ENCODE data around the gene ASPRV1. TPM values are rescaled to one million over a fixed set of nuclear protein-coding genes. Genes with fewer than 3 reads are reported as not detected.

The ASPRV1 gene
- total RNA-seq, 2 donors from 2014 or later: 2.6 to 10.3 TPM

DNA sequence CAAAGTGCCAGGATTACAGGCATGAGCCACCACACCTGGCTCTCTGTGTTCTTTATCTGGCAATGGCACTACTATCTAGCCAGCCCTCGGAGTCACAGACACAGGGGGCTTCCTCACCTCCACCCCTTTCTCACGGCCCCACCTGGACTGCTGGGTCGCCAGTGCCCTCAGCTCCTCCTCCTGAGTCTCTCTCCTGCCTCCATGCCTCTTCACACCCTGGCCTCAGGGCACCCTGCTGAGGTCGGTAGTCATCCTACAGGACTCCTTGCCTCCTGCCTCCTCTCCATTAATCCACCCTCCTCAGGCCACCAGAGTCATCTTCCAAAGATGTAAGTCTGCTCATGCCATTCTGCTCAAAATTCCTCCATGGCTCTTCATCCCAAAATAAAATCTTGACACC, 8.6 kb upstream of the ASPRV1 start:
- intact Hi-C loops (cut with DNase I): no loop called here
- Histone ChIP-seq H3K4me3 (no peak overlapping the region), H3K9me3 (no peaks in the 10 kb centered on the region), H3K27me3 (replicated peaks; ENCODE audit: insufficient read depth) (no peaks in the 10 kb centered on the region), H3K27ac (no peak overlapping the region), H3K36me3 (no peaks in the 10 kb centered on the region), H3K4me1 (replicated peaks) (no peaks in the 10 kb centered on the region)
- 79% methylated on average over 4 of the region's 4 CpGs for WGBS
- TF ChIP-seq POLR2AphosphoS5 (IDR thresholded peaks at IDR 0.05) (no peak), POLR2A (IDR thresholded peaks at IDR 0.05) (no peak)
- TF ChIP-seq, protein P1, sequence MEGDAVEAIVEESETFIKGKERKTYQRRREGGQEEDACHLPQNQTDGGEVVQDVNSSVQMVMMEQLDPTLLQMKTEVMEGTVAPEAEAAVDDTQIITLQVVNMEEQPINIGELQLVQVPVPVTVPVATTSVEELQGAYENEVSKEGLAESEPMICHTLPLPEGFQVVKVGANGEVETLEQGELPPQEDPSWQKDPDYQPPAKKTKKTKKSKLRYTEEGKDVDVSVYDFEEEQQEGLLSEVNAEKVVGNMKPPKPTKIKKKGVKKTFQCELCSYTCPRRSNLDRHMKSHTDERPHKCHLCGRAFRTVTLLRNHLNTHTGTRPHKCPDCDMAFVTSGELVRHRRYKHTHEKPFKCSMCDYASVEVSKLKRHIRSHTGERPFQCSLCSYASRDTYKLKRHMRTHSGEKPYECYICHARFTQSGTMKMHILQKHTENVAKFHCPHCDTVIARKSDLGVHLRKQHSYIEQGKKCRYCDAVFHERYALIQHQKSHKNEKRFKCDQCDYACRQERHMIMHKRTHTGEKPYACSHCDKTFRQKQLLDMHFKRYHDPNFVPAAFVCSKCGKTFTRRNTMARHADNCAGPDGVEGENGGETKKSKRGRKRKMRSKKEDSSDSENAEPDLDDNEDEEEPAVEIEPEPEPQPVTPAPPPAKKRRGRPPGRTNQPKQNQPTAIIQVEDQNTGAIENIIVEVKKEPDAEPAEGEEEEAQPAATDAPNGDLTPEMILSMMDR (IDR thresholded peaks at IDR 0.05): no peak
- no peak for DNase-seq (ENCODE audit: low spot score)

DNA sequence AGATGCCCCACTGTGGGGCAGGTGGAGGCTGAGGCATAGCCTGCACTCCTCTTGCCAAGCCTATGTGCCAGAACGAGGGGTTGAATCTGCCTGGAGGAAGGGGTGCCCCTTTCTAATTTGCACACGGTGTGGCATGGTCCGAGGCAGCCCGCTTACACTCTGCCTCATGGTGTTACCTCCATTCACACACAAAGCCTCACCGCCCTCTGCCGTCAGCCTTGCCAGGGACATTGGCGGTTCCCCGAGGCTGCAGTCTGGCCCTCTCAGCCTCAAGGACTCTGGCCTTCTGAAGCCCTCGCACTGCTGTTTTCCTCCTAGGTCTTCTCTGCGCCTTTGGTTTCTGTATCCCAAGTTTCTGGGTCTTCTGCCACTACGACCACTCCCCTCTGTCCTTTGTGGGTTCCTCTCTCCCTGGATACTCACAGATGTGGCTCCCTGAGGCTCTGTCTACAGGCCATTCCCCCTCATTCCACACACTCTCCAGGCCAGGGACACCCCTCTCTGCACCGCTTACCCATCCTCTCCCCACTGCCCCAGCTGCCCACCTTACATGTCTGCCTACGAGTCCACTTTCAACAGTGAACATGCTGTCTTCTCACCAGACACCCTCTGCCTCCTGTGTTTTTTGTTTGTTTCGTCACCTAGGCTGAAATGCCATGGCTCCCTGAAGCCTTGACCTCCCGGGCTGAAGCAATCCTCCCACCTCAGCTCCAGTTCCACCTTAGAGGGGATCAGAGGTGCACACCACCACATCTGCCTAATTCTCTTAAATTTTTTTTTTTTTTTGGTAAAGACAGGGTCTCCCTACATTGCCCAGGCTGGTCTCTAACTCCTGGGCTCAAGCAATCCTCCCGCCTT, 7.9 kb upstream of the ASPRV1 start:
- TF ChIP-seq POLR2A (IDR thresholded peaks at IDR 0.05): no peak
- TF ChIP-seq, protein P1 (IDR thresholded peaks at IDR 0.05): no peak
- TF ChIP-seq POLR2AphosphoS5 (IDR thresholded peaks at IDR 0.05): no peak
- DNase-seq (ENCODE audit: low spot score): no peak
- intact Hi-C loops (cut with DNase I): no loop called here
- H3K27me3 ChIP-seq (replicated peaks; ENCODE audit: insufficient read depth): no peaks in the 10 kb centered on the region
- H3K9me3 ChIP-seq: no peaks in the 10 kb centered on the region
- no peaks in the 10 kb centered on the region for H3K36me3 ChIP-seq
- no peaks in the 10 kb centered on the region for H3K4me1 ChIP-seq (replicated peaks)
- WGBS: 90% methylated on average over 16 of the region's 16 CpGs
- no peak overlapping the region for H3K27ac ChIP-seq
- no peak overlapping the region for H3K4me3 ChIP-seq

DNA sequence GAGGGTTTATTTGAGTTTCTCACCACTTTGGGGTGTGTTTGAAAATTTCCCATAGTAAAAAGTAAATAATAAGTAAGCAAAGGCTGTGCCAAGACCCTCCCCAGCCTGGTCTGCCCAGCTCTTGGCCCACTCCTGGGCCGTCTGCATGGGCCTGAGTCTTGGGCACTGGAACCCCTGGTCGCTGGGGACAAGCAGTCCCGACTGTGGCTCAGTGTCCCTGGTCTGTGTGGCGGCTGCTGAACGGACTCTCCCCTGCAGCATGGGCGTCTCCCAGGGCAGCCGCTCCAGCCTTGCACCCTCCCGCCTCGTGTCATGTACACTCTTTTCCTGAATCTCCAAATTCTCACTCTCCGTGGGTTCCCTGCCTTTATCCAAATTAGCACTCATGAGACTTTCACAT, 7.2 kb upstream of the ASPRV1 start:
- TF ChIP-seq, protein P1 (IDR thresholded peaks at IDR 0.05): no peak
- TF ChIP-seq POLR2A (IDR thresholded peaks at IDR 0.05): no peak
- TF ChIP-seq POLR2AphosphoS5 (IDR thresholded peaks at IDR 0.05): no peak
- 62% methylated on average over 10 of the region's 10 CpGs for WGBS
- intact Hi-C loops (cut with DNase I): no loop called here
- Histone ChIP-seq H3K4me1 (replicated peaks) (no peaks in the 10 kb centered on the region), H3K27me3 (replicated peaks; ENCODE audit: insufficient read depth) (no peaks in the 10 kb centered on the region), H3K27ac (no peak overlapping the region), H3K9me3 (no peaks in the 10 kb centered on the region), H3K4me3 (no peak overlapping the region), H3K36me3 (no peaks in the 10 kb centered on the region)
- DNase-seq (ENCODE audit: low spot score): no peak

DNA sequence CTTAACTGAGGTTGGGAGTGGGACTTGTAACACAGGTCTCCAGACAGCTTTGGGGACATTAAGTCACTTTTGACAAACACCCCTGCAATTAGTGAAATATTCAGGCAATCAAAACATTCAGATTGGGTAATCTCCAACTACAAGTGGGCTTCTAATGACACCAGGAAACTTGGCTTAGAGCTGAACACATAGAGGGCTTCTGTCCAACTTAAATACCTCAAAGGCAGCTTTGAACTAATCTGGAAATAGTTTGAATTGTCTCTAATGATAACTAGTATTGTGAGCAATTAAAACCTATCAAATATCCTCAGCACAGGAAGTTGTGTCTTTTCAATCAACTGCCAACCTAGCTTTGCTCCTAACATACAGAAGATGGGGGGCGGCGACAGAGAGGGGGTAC, 5.1 kb upstream of the ASPRV1 start:
- no peaks in the 10 kb centered on the region for H3K4me1 ChIP-seq (replicated peaks)
- no peak overlapping the region for H3K27ac ChIP-seq
- TF ChIP-seq, protein P1 (IDR thresholded peaks at IDR 0.05): no peak
- no peak for TF ChIP-seq POLR2AphosphoS5 (IDR thresholded peaks at IDR 0.05)
- TF ChIP-seq POLR2A (IDR thresholded peaks at IDR 0.05): no peak
- intact Hi-C loops (cut with DNase I): no loop called here
- H3K36me3 ChIP-seq: no peaks in the 10 kb centered on the region
- H3K4me3 ChIP-seq: no peak overlapping the region
- DNase-seq (ENCODE audit: low spot score): no peak
- no peaks in the 10 kb centered on the region for H3K27me3 ChIP-seq (replicated peaks; ENCODE audit: insufficient read depth)
- no peaks in the 10 kb centered on the region for H3K9me3 ChIP-seq
- 77% methylated on average over 2 of the region's 2 CpGs for WGBS
